D721Med (cell line): ENCODE measurements around the gene PAFAH2.

ENCODE experiments used
- DNase-seq: peaks from one replicate; pipeline ENCODE4 v3.0.0; 2011; ENCODE audit warnings: low spot score; ENCODE audit not compliant: insufficient read length
- FAIRE-seq: peaks from 2 replicates; lab custom pipeline; 2011; peaks lifted over from hg19 to GRCh38; lab: Jason Lieb, UNC
- CTCF ChIP-seq: IDR thresholded peaks from 2 replicates; pipeline ENCODE4 v1.5.1; 2012; ENCODE audit warnings: mild to moderate bottlenecking, control low read depth; ENCODE audit not compliant: insufficient read depth; ENCODE audit errors: missing control alignments

The PAFAH2 gene

DNA sequence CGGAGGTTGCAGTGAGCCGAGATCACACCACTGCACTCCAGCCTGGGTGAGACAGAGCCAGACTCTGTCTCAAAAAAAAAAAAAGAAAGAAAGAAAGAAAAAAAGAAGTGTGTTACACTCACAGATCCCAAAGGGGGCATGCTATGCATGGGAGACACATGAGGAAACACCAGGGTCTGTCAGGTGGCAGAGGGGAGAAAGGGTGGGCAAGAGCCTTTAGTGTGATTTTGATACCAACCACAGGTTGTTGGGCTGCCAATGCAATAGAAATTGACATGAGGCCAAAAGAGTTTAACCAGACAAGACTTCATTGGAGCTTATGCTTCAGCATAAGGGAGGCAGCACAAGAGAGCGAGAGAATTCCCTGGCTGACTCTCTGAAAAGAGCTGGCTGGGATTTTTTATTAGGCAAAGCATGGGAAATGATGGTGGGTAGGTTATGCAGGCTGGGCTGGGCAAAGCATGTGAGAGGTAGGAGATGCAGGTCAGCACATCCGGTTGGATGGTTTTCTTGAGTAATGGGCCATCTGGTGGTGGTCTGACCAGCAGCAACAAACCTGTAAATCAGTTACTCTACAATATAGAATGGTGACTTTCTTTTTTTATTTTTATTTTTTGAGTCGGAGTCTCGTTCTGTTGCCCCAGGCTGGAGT lies 12.1 kb upstream of the PAFAH2 start:
- DNase-seq = no peak
- no peak for FAIRE-seq

DNA sequence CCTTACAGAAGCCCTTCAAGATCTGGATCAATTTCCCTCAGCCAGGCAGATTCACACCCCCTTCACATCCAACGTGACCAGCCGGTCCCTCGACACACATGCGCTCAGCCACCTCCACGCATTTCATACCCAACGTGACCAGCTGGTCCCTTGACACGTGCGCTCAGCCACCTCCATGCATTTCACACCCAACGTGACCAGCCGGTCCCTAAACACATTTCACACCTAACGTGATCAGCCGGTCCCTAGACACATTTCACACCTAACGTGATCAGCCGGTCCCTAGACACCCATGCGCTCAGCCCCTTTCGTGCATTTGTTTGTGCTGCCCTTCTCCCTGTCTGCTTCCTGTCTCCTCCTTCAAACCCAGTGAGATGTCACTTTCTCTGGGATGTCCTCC lies 8.8 kb upstream of the PAFAH2 start:
- DNase-seq = no peak
- FAIRE-seq = no peak
- no peak for TF ChIP-seq CTCF

More for the DNA sequence above, 12.1 kb upstream of the PAFAH2 start:
- peak; percentile 18 for TF ChIP-seq CTCF

DNA sequence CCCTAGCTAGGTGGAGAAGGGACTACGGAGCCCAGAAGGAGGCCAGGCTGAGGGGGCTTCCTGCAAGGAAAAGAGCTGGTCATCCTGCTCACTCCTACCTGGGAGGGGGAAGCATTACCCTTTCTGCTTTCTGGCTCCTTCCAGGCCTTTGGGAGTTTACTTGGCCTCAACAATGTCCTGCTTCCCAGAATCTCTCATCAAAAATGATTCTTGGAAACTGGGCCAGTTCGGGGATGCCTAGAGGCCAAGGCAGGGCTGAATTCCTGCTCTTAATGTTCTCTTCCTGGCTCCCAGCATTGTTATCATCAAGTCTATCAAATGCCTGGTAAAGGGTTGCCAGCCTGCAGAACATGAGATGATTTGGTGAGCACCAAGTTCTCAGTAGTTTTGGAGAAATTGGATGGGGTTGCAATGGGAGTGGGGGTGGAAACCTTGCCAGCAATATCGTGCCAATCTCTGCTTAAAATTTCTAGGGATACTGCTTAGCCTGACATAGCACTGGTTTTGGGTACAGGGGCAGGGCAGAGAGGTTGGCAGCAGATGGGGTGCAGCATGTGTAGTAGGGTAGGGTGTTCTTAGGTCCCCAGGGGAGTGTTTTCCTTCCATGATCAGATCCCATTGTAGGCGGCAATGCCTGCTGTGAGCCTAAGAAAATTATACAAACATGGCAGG lies 7.7 kb upstream of the PAFAH2 start:
- no peak for TF ChIP-seq CTCF
- FAIRE-seq = no peak
- DNase-seq = no peak

GRCh38 chr1:26003756-26004155 lies 5.9 kb upstream of the PAFAH2 start:
- no peak for FAIRE-seq

GRCh38 chr1:26003262-26003661 lies 5.4 kb upstream of the PAFAH2 start:
- no peak for TF ChIP-seq CTCF
- no peak for DNase-seq
- FAIRE-seq = no peak

More at GRCh38 chr1:26003756-26004155, 5.9 kb upstream of the PAFAH2 start:
- TF ChIP-seq CTCF = no peak
- no peak for DNase-seq

DNA sequence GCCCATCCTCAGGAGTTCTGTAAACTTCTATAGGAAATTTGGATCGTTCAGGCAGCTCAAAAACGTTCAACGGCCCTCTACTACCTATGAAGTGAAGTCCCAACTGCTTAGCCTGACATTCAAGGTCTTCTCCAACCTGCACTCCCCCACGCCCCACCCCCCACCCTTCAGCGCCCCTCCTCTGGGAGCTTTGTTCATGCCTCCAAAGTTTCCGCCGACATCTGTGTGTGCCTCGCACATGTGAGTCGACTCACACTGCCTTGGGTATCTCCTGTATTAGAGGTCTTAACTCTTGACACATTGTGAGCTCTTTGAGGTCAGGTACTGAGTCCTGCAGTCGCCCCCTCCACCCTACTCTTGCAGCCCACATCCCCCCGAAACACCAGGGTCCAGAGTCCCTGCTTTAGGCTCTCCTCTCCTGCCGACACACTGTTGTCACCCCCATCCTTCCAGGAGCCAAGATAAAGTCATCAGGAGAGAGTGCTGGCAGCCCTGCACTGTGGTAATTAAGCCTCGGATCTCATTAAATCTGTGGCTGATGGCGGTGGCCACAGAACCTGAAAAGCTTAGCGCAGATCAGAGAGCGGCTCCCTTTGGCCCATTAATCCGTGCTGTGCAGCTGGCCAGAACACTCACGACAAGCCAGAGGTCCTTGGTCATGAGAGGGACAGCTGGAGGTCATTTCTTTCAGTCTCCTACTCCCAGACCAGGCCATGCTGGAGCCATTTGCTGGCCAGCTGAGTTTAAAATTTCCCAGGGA lies 1.4 kb upstream of the PAFAH2 start:
- no peak for FAIRE-seq
- DNase-seq = no peak
- no peak for TF ChIP-seq CTCF
